DMS 273 (cell line): ENCODE data around the gene DEGS2.

Experiments used
- DNase-seq: peaks from one replicate; lab custom pipeline; 2025; ENCODE audit not compliant: unreplicated experiment; lab: John Stamatoyannopoulos, UW

Gene DEGS2

GRCh38 chr14:100096656-100097055, 62.8 kb downstream of the DEGS2 start:
- DNase-seq: no peak
